Measurements from ENCODE around the gene GTPBP4. TPM values are rescaled to one million over a fixed set of nuclear protein-coding genes. Genes with fewer than 3 reads are reported as not detected.

The GTPBP4 gene
- total RNA-seq, 2 experiments from 2014 or later, result 50.3 to 53.7 TPM

- Histone ChIP-seq H3K27me3 (ENCODE audit: control insufficient read depth in 1 of 2, insufficient read depth in 2 of 2, low read length in 2 of 2) (no peaks in the 10 kb centered on the region), H3K36me3 (ENCODE audit: insufficient read depth, low read length) (no peaks in the 10 kb centered on the region), H3K9me3 (ENCODE audit: control insufficient read depth in 1 of 2, insufficient read depth in 1 of 2, low read length in 2 of 2) (peaks cover 16 to 18% of the 10 kb centered on the region in 2 experiments), H3K4me1 (ENCODE audit: insufficient read depth, low read length) (peaks cover 13% of the 10 kb centered on the region), H3K4me3 (ENCODE audit: low read length) (no peak overlapping the region), H3K27ac (ENCODE audit: low read depth in 1 of 2, low read length in 2 of 2) (no peak overlapping the region)
- Mint-ChIP-seq H3K36me3 (ENCODE audit: low read depth) (peaks cover 27% of the 10 kb centered on the region), H3K4me3 (no peak overlapping the region), H3K27me3 (no peaks in the 10 kb centered on the region), H3K9me3 (peaks cover 7% of the 10 kb centered on the region), H3K27ac (no peak overlapping the region), H3K4me1 (ENCODE audit: low read depth) (peaks cover 23% of the 10 kb centered on the region)
- ChIA-PET CTCF (no interaction called here), POLR2A (no interaction called here)
- ATAC-seq (ENCODE audit: poor library complexity), result no peak
- TF ChIP-seq, protein P1, sequence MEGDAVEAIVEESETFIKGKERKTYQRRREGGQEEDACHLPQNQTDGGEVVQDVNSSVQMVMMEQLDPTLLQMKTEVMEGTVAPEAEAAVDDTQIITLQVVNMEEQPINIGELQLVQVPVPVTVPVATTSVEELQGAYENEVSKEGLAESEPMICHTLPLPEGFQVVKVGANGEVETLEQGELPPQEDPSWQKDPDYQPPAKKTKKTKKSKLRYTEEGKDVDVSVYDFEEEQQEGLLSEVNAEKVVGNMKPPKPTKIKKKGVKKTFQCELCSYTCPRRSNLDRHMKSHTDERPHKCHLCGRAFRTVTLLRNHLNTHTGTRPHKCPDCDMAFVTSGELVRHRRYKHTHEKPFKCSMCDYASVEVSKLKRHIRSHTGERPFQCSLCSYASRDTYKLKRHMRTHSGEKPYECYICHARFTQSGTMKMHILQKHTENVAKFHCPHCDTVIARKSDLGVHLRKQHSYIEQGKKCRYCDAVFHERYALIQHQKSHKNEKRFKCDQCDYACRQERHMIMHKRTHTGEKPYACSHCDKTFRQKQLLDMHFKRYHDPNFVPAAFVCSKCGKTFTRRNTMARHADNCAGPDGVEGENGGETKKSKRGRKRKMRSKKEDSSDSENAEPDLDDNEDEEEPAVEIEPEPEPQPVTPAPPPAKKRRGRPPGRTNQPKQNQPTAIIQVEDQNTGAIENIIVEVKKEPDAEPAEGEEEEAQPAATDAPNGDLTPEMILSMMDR (IDR thresholded peaks at IDR 0.05), result no peak
- DNase-seq, result no peak
- intact Hi-C loops (cut with DNase I, micrococcal nuclease), result no loop called here
Measured at GRCh38 chr10:983971-984655, 4.1 kb upstream of the GTPBP4 start.

DNA sequence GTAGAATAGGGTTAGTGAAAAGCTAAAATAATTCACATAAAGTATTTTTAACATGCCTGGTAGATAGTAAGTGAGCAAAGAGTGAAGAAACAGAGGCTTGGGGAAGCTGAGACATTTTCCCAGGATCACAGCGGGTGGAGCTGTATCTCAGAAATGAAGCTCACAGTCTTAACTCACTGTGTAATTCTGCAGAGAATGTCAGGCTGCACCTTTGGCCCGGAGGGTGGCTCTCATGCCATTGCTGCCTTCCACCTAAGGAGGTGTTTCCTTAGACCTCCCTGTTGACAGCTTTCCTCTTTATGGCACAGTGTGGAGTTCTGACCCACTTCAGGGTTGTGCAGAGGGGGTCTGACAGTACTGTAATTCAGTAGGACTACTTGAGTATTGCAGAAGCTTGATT lies 2.9 kb upstream of the GTPBP4 start:
- ChIA-PET POLR2A (no interaction called here), CTCF (no interaction called here)
- Histone ChIP-seq H3K9me3 (ENCODE audit: control insufficient read depth in 1 of 2, insufficient read depth in 1 of 2, low read length in 2 of 2) (peaks cover 3 to 6% of the 10 kb centered on the region in 2 experiments), H3K27ac (ENCODE audit: low read depth in 1 of 2, low read length in 2 of 2) (no peak overlapping the region), H3K36me3 (ENCODE audit: insufficient read depth, low read length) (no peaks in the 10 kb centered on the region), H3K4me3 (ENCODE audit: low read length) (no peak overlapping the region), H3K4me1 (ENCODE audit: insufficient read depth, low read length) (peaks cover 21% of the 10 kb centered on the region), H3K27me3 (ENCODE audit: control insufficient read depth in 1 of 2, insufficient read depth in 2 of 2, low read length in 2 of 2) (no peaks in the 10 kb centered on the region)
- ATAC-seq (ENCODE audit: poor library complexity) (no peak), DNase-seq (no peak)
- intact Hi-C loops (cut with DNase I, micrococcal nuclease), result loop anchor here (5.0 kb wide), 2 partner anchors 77 to 853 kb away; no protein-coding TSS in a partner anchor
- Mint-ChIP-seq H3K9me3 (peaks cover 6% of the 10 kb centered on the region), H3K36me3 (ENCODE audit: low read depth) (peaks cover 30% of the 10 kb centered on the region), H3K27me3 (no peaks in the 10 kb centered on the region), H3K4me3 (no peak overlapping the region), H3K4me1 (ENCODE audit: low read depth) (peaks cover 35% of the 10 kb centered on the region), H3K27ac (no peak overlapping the region)
- TF ChIP-seq, protein P1 (IDR thresholded peaks at IDR 0.05), result no peak

DNA sequence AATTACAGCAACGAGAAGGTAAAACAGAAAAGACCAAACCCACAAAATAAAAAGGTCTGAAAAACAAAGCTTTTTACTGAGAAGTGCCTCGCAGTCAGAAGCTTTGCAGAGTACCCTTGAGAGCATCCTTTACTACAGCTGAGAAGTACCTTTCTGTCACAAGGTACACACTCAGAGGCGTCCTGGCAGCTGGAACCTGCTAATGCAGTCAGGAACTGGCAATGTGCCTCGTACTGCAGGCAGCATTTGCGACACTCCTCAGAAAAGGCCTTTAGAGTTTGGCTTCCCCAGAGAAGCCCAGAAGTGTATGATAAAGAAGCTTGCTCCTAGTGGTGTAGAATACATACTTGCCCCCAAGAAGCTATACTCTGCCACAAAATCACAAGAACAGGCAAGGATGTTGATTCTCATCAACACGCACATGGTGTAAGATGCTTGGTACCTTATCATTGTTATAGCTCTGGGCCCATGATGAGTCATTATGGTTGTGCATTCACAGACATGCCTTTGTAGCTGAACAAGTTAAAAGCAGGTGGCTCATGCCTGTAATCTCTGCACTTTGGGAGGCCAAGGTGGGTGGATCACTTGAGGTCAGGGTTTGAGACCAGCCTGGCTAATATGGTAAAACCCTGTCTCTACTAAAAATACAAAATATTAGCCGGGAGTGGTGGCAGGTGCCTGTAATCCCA lies 2.0 kb upstream of the GTPBP4 start:
- Mint-ChIP-seq H3K9me3 (no peaks in the 10 kb centered on the region), H3K4me1 (ENCODE audit: low read depth) (peaks cover 45% of the 10 kb centered on the region), H3K27me3 (no peaks in the 10 kb centered on the region), H3K27ac (peak overlapping the region; percentile 99), H3K4me3 (peak overlapping the region; percentile 100), H3K36me3 (ENCODE audit: low read depth) (peaks cover 30% of the 10 kb centered on the region)
- Histone ChIP-seq H3K36me3 (ENCODE audit: insufficient read depth, low read length) (peaks cover 2% of the 10 kb centered on the region), H3K4me3 (ENCODE audit: low read length) (no peak overlapping the region), H3K4me1 (ENCODE audit: insufficient read depth, low read length) (peaks cover 23% of the 10 kb centered on the region), H3K27me3 (ENCODE audit: control insufficient read depth in 1 of 2, insufficient read depth in 2 of 2, low read length in 2 of 2) (no peaks in the 10 kb centered on the region), H3K9me3 (ENCODE audit: control insufficient read depth in 1 of 2, insufficient read depth in 1 of 2, low read length in 2 of 2) (no peaks in the 10 kb centered on the region), H3K27ac (ENCODE audit: low read depth in 1 of 2, low read length in 2 of 2) (no peak overlapping the region)
- TF ChIP-seq, protein P1 (IDR thresholded peaks at IDR 0.05), result no peak
- DNase-seq, result no peak
- intact Hi-C loops (cut with DNase I, micrococcal nuclease), result loop anchor here (2.0 to 5.0 kb wide), 3 partner anchors 55 to 854 kb away; partner anchors contain the start of gene LARP4B (in 1 of the 2)
- no peak for ATAC-seq (ENCODE audit: poor library complexity)
- POLR2A ChIA-PET, result interaction anchor here (0.9 to 2.9 kb wide), 2 partner anchors 55 to 63 kb away, joined by 3 to 21 read pairs; partner anchors contain the start of genes IDI1 and LARP4B
- CTCF ChIA-PET, result no interaction called here

All from CD4-positive, alpha-beta T cell (primary cell).